Amniotic stem cell (primary cell): Measurements from ENCODE around the gene TAX1BP3.

Experiments
- DNase-seq: peaks from one replicate; lab custom pipeline; 2025; lab: John Stamatoyannopoulos, UW

Gene TAX1BP3

DNA sequence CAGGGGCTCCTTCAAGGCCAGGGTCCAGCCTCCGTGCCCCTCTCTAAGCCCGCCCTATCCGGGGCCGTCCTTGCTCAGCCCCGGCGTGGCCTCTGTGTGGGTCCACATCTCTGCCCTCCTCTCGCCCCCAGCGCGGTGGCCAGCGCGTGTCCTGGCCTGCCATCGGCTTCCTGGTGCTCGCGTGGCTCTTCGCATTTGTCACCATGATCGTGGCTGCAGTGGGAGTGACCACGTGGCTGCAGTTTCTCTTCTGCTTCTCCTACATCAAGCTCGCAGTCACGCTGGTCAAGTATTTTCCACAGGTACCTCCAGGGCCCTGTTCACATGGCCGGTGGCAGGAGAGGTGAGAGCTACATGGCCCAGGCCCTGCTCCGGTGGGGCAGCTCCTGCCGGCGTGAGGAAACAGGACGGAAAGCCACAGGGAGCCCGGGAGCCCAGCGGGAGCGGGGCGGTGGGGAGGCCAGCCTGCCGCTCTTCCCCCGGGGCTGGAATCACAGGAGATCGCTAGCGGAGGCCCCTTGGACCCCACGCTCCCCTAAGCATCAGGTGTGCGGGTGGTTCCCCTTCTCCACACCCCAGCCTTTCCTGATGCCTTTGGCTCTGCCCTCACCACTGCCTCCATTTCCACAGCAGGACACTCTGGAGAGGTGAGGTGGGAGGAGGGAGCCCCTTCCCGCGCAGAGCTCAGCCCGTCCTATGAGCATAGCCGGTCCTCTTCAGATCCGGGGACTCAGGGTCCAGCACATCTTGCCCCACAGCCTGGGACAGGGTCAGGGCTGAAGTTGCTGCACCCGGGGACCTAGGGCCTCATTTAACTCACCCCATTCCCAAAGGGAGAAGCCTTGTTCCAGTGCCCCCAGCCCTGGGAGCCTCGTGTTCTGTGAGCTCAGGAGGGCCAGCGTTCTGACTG is 10.2 kb downstream of the TAX1BP3 start:
- DNase-seq = no peak

- DNase-seq = no peak
Measured at GRCh38 chr17:3657588-3657869, 10.8 kb downstream of the TAX1BP3 start.

- DNase-seq = no peak
Measured at GRCh38 chr17:3656755-3657587, 11.4 kb downstream of the TAX1BP3 start.

DNA sequence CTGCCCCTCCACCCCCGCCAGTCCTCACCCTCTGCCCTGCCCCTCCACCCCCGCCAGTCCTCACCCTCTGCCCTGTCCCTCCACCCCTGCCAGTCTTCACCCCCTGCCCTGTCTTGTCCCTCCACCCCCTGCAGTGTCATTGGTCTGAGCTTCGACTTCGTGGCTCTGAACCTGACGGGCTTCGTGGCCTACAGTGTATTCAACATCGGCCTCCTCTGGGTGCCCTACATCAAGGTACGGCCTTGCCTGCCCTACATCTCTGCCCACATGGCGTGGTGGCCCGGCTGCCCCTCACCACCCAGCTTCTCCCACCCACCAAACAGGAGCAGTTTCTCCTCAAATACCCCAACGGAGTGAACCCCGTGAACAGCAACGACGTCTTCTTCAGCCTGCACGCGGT is 12.0 kb downstream of the TAX1BP3 start:
- no peak for DNase-seq

- no peak for DNase-seq
Measured at GRCh38 chr17:3655766-3656165, 12.6 kb downstream of the TAX1BP3 start.

DNA sequence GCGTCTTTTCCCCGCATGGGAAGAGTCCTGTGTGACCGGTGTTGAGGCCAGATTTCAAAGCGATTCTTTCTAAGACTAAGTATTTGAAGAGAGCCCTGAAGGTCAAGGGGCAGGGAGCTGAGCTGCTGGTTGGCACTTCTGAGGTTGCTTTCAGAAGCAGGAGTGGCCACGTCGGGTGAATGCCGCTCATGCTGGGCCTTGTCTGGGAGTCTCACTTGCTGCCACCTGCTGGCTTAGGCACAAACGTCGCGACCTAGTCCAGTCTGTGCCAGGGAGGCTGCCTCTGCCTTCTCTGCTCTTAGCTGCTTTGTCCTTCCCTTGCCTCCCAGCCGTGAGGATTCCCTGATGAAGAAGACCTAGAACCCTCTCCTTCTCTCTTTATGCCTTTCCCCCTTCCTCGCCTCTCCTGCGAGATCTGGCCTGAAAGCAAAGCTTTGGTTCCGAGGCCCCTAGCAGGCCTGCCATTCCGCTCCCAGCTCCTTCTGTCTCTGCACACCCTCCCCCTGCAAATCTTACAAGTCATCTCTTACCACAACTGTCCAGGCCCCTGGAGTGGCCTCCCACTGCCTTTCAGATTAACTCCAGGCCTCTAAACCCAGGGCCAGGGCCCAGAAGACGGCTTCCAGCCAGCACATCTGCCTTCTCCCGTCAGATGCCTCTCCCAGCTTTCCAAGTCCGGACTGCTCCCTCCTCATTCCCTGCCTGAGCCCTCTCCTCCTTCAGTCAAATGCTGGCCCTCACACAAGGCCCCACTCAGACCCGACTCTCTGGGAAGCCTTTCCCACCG is 20.4 kb downstream of the TAX1BP3 start:
- DNase-seq = no peak

GRCh38 chr17:3647251-3647650 is 21.1 kb downstream of the TAX1BP3 start:
- no peak for DNase-seq

- no peak for DNase-seq
Measured at GRCh38 chr17:3645310-3645709, 23.1 kb downstream of the TAX1BP3 start.

DNA sequence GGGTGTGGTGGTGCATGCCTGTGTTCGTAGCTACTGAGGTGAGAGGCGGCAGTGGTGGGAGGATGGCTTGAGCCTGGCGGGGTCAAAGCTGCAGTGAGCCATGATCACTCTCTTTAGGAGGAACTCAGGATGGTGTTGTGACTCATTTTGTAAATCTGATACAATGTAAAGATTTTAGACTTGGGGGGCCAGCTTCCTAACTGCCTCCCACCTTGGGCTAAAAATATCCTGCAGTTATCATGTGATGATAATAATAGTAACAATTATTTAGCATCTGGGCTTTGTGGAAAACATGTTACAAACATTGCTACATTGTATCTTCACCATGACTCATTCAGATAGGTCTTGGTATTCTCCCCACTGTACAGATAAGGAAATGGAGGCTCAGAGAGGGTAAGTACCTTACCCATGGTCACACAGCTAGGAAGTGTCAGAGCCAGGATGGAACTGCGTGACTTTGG is 24.5 kb downstream of the TAX1BP3 start:
- no peak for DNase-seq

DNA sequence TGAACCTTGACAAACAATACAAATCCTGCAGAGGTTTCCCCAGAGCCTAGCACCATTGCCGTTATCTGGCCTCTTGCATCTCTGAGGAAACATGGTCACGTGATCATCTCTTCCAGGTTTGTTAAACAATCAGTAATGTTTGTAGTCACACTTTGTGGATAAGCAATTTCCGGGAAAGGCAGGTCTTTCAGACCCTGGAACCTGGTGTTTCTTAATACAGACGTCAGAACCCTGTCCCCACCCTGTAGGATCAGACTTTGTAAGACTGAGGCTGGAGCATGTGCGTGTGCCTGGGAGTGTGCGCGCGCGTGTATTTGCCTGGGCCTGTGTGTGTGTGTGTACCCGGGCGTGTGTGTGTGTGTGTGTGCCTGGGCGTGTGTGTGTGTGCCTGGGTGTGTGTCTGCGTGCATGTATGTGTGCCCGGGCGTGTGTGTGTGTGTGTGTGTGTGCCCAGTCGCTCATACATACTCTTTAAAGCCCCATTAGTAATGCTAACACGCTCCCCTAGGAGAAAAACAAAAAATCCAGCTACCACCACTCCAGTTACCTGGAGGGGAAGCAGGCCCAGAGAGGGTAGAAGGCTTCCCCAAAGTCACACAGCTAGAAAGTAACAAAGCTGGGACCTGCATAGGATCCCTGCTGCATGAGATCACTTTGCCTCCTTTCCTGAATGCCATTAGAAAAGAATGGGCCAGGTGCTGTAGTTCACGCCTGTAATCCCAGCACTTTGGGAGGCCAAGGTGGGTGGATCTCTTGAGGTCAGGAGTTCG is 26.5 kb downstream of the TAX1BP3 start:
- no peak for DNase-seq

- DNase-seq = no peak
Measured at GRCh38 chr17:3641014-3641413, 27.4 kb downstream of the TAX1BP3 start.

- no peak for DNase-seq
Measured at GRCh38 chr17:3639981-3640596, 28.3 kb downstream of the TAX1BP3 start.

DNA sequence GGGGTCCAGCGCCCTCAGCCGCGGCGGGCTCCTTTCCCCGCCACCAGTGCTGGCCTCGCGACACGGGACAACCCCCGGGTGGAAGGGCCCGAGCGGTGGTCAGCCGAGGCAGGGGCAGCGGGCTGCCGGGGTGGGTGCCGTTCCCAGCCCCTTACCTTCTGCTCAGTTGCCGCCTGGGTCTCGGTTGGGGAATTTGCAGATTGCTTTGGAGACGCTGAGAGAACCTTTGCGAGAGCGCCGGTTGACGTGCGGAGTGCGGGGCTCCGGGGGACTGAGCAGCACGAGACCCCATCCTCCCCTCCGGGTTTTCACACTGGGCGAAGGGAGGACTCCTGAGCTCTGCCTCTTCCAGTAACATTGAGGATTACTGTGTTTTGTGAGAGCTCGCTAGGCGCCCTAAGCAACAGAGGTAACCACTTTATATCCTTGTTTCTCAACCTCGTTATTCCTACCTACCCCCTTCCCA is 31.4 kb downstream of the TAX1BP3 start:
- DNase-seq = no peak

DNA sequence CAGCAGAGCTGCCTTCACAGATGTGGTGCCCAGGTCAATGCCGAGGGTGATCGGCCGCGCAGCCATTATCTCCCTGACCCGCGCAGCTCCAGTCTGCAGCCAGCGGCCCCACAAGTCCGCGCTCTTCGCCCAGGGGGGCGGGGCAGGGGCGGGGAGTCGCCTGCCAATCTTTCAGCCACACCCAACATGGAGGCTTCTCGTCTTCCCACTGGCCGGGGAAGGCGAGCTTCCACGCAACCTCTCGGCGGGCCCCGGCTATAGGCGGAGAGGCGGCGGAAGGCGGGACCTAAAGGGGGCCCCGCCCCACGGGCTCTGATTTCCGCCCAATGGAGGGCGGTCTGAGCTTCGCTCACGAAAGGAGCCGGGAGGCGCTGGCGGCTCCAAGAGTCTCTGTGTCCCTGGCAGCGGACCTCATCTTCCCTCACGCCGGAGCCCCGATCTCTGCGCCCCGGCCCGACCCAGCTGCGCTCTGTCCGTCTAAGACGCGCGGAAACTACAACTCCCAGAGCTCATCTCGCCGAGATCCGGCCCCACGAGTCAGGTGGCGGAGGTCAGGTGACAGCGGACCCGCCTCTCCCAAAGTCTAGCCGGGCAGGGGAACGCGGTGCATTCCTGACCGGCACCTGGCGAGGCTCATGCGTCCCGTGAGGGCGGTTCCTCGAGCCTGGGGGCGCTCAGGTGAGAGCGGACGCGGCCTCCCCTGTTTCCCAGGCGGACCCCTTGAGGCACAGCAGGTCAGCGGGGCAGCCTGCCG is 32.0 kb downstream of the TAX1BP3 start, which contains the start of the genes CTNS and SHPK:
TSS of gene CTNS (plus strand) at position 607 of the 754 bp plus-strand sequence. CDS start 3,447 bp downstream, outside the sequence.
TSS of gene SHPK (minus strand) at position 97 of the 754 bp plus-strand sequence. CDS start at position 66, 31 bp downstream.
- peak; percentile 93 for DNase-seq

DNA sequence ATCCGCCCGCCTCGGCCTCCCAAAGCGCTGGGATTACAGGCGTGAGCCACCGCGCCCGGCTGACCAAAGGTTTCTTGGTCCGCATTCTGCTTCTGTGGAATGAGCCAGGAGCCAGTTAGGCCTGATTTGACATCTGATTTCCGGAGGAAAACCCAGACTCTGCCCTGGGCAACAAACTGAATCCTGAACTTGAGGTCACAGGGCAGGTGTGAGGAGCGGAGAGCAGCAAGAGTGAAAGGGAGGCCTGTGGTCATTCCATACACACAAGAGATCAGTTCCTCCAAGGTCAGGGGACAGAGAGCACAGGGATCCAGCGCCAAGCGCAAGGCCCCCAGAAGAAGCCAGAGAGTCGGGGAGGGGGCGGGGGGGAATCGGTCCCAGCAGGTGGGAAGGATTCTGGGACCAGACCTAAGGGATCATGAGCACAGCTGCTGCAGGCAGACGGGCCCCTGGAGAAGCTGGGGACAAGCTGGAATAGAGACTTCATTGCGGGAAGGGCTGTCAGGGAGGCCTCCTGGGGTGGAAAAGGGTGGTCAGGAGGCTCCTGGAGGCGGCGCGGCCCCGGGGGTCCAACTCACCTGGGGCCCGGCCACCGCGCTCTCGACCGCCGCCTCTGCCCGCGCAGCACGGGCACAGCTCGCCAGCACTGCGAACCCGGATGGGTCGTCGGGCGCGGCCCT is 32.8 kb downstream of the TAX1BP3 start:
- DNase-seq = no peak

DNA sequence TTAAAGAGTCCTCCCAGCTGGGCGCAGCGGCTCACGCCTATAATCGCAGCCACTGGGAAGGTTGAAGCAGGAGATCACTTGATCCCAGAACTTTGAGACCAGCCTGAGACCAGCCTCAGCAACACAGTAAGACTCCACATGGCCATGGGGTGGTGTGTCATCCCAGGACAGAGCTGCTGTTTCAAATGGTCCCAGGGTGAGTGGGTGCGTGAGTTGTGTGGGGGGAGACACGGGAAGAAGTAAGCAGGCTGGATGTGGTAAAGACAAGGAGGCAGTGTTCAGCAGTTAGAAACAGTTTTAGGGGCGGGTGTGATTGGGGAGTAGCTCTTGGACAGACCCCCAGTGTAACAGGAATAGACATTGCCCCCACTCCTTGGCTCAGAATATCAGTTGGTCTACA is 36.1 kb downstream of the TAX1BP3 start:
- DNase-seq = no peak

GRCh38 chr17:3630781-3631180 is 37.6 kb downstream of the TAX1BP3 start:
- no peak for DNase-seq

- DNase-seq = no peak
Measured at GRCh38 chr17:3627769-3628167, 40.6 kb downstream of the TAX1BP3 start.
